ENCODE results near the gene NR1H2. TPM values are rescaled to one million over a fixed set of nuclear protein-coding genes. Genes with fewer than 3 reads are reported as not detected.

The NR1H2 gene
- total and polyA plus RNA-seq, 2 experiments from 2014 or later: 102 to 140 TPM

DNA sequence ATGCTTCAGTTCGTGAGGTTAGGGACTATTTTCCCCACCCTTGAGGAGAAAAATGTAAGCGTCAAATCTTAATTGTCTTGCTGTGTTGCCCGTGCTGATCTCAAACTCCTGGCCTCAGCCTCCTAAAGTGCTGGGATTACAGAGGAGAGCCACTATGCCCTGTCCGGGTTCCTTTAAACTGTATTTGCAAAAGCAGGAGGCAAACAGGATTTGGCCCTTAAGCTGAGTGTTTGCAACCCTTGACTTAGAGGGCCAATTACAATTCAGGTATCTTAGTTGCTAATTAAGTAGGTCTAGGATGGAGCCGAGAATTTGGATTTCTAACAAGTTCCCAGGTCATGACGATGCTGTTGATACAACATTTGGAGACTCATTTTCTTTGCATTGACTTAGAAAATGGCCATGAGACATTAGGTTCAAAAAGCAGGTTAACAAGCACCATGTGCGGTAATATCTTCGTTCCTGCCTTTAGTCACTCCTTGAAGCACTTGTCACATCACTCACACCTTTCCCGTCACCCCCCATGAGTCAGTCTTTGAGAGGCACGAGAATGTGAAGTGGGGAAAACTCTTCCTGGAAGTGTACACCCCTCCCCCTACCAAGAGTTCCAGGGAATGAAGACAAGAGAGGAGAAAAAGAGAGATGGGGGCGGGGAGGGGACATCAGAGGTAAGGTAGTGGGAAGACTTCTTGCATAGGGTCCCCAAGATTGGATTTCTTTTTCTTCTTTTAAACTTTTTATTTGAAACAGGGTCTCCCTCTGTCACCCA lies 13.4 kb upstream of the NR1H2 start:
- TF ChIP-seq EZH2phosphoT487 (IDR thresholded peaks at IDR 0.05; ENCODE audit: insufficient read depth, low read depth) (no peak), EZH2 (IDR thresholded peaks at IDR 0.05; ENCODE audit: insufficient read depth, poor library complexity, severe bottlenecking) (no peak)
- no peak overlapping the region for H3K4me3 ChIP-seq
- no peaks in the 10 kb centered on the region for H3K79me2 ChIP-seq (ENCODE audit: insufficient read depth)
- H3K4me1 ChIP-seq (ENCODE audit: insufficient read depth): no peaks in the 10 kb centered on the region
- no peak overlapping the region for H2AFZ ChIP-seq
- H3K9ac ChIP-seq: no peak overlapping the region
- WGBS, 2 experiments (ENCODE audit: low coverage in 1 of 2, low lambda C conversion rate in 2 of 2, missing lambda C conversion rate in 2 of 2): 42 to 48% methylated on average over 11 of the region's 11 CpGs
- H3K27me3 ChIP-seq (replicated peaks; ENCODE audit: insufficient read depth): no peaks in the 10 kb centered on the region
- H3K4me2 ChIP-seq (ENCODE audit: unreplicated experiment): no peak overlapping the region
- in situ Hi-C loops (cut with MboI): loop anchor here (25.0 kb wide), 2 partner anchors 424 to 549 kb away; partner anchors contain the start of genes ACP4 and KLK4
- H3K9me3 ChIP-seq (ENCODE audit: low read depth): no peaks in the 10 kb centered on the region
- H3F3A ChIP-seq (ENCODE audit: insufficient read depth): no peaks in the 10 kb centered on the region
- no peak overlapping the region for H3K27ac ChIP-seq
- no peaks in the 10 kb centered on the region for H3K9me2 ChIP-seq (ENCODE audit: insufficient read depth)
- no peak for DNase-seq
- H3K36me3 ChIP-seq (ENCODE audit: low read depth): no peaks in the 10 kb centered on the region
- H4K20me1 ChIP-seq (ENCODE audit: insufficient read depth): no peaks in the 10 kb centered on the region

DNA sequence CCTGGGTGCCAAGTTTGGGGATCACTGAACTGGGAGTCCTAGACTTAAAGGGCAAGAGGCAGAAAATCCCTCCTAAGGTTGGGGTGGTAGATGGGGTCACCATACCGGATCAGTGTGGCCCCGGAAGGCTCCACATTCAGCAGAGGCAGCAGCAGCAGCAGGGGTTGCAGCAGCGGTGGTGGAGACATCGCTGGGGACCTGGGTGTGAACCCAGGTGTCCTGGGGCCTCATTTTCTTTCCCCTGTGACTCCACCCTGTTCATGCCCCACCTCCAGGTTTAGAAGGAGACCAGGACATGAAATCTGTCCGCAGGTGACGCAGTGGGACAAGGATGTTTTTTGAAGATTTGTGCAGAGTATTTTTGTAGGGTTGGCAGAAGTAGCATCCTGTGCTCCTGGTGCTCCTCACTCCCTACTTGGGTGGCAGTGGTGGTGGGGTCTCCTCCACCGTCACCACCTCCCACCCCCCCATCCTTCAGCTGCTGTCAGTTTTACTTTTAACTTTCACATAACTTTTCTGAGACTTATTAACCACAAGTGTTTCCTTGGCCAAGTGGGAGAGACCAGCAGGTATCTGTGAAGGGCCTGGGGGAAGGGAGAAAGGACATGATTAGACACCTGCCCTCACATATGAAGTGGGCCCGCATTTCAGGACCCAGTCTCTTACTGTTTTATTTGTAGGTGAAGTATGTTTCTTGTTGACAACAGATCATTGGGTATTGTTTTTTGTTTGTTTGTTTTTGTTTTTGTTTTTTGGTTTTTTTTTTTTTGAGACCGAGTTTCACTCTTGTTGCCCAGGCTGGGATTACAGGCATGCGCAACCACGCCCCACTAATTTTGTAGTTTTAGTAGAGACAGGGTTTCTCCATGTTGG lies 10.6 kb upstream of the NR1H2 start, which contains the start of gene NAPSA:
TSS of gene NAPSA (minus strand) at position 206 of the 873 bp plus-strand sequence. CDS start at position 188, 18 bp downstream.
- Histone ChIP-seq H2AFZ (no peak within 1 kb of the TSS), H3F3A (ENCODE audit: insufficient read depth) (no peaks in the 10 kb centered on the region), H3K9ac (no peak within 1 kb of the TSS), H3K9me2 (ENCODE audit: insufficient read depth) (no peaks in the 10 kb centered on the region), H3K36me3 (ENCODE audit: low read depth) (no peaks in the 10 kb centered on the region), H3K4me3 (no peak within 1 kb of the TSS), H3K79me2 (ENCODE audit: insufficient read depth) (no peaks in the 10 kb centered on the region), H3K4me2 (ENCODE audit: unreplicated experiment) (no peak within 1 kb of the TSS), H3K4me1 (ENCODE audit: insufficient read depth) (no peaks in the 10 kb centered on the region), H3K9me3 (ENCODE audit: low read depth) (no peaks in the 10 kb centered on the region), H3K27me3 (replicated peaks; ENCODE audit: insufficient read depth) (no peaks in the 10 kb centered on the region), H4K20me1 (ENCODE audit: insufficient read depth) (no peaks in the 10 kb centered on the region), H3K27ac (no peak within 1 kb of the TSS)
- in situ Hi-C loops (cut with MboI): loop anchor here (25.0 kb wide), 2 partner anchors 422 to 547 kb away; partner anchors contain the start of genes ACP4 and KLK4
- TF ChIP-seq EZH2 (IDR thresholded peaks at IDR 0.05; ENCODE audit: insufficient read depth, poor library complexity, severe bottlenecking): no peak
- TF ChIP-seq EZH2phosphoT487 (IDR thresholded peaks at IDR 0.05; ENCODE audit: insufficient read depth, low read depth): no peak
- 61 to 68% methylated on average over 10 to 11 of the region's 11 CpGs for WGBS, 2 experiments (ENCODE audit: low coverage in 1 of 2, low lambda C conversion rate in 2 of 2, missing lambda C conversion rate in 2 of 2)
- no peak for DNase-seq

DNA sequence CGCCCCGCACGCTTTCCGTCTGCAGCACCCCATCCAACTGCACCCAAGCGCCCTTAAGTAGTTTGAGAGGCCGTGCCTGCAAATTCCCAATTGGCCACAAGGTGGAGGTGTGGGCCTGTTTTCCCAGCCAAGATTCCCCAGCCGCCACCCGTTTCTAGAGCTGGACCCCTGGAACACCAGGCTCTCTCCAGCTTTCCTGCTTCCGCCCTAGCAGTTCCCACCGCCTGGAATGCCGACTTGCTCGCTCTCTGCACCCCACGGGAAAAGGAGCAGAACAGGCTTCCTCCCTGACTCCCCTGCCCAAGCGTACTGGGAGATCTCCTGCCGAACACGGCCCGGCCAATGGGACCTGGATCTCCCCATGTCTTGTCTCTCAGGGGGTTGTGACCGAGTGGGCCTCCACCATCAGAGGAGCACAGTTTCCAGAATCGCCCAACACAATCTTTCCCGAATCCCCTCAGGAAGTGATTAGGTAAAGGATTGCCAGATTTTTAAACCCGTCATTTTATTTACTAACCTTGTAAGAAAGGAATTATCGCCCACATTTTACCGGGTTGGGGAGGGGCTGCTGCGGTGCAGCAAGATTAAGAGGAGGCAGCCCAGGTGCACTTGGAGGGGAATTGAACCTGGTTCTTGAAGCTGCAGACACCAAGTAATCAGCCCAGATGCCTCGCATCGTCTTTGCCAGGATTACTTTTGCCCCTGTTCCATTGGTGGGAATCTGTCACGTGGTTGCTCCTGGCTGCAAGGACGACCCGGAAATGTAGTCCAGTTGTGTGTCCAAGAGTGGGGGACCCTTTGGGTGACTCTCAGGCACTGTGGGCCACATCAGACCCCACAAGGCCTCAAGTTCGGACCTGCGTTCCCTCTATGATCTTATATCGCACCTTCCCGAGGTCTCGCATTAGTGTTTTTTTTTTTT lies 7.3 kb upstream of the NR1H2 start:
- no peaks in the 10 kb centered on the region for H3K9me3 ChIP-seq (ENCODE audit: low read depth)
- no peaks in the 10 kb centered on the region for H4K20me1 ChIP-seq (ENCODE audit: insufficient read depth)
- peak overlapping the region; percentile 83 for H3K4me3 ChIP-seq
- H3F3A ChIP-seq (ENCODE audit: insufficient read depth): no peaks in the 10 kb centered on the region
- H2AFZ ChIP-seq: peak overlapping the region; percentile 98
- peak; percentile 90 for DNase-seq
- TF ChIP-seq EZH2 (IDR thresholded peaks at IDR 0.05; ENCODE audit: insufficient read depth, poor library complexity, severe bottlenecking) (no peak), EZH2phosphoT487 (IDR thresholded peaks at IDR 0.05; ENCODE audit: insufficient read depth, low read depth) (no peak)
- H3K9me2 ChIP-seq (ENCODE audit: insufficient read depth): no peaks in the 10 kb centered on the region
- H3K9ac ChIP-seq: peak overlapping the region; percentile 81
- no peaks in the 10 kb centered on the region for H3K36me3 ChIP-seq (ENCODE audit: low read depth)
- peak overlapping the region; percentile 94 for H3K4me2 ChIP-seq (ENCODE audit: unreplicated experiment)
- H3K79me2 ChIP-seq (ENCODE audit: insufficient read depth): no peaks in the 10 kb centered on the region
- WGBS, 2 experiments (ENCODE audit: low coverage in 1 of 2, low lambda C conversion rate in 2 of 2, missing lambda C conversion rate in 2 of 2): 11% methylated on average over 34 of the region's 34 CpGs
- no peaks in the 10 kb centered on the region for H3K27me3 ChIP-seq (replicated peaks; ENCODE audit: insufficient read depth)
- H3K27ac ChIP-seq: no peak overlapping the region
- H3K4me1 ChIP-seq (ENCODE audit: insufficient read depth): no peaks in the 10 kb centered on the region
- in situ Hi-C loops (cut with MboI): loop anchor here (25.0 kb wide), 2 partner anchors 418 to 543 kb away; partner anchors contain the start of genes ACP4 and KLK4

Data from GM23248 (cell line).